Dermis microvascular lymphatic vessel endothelial cell (primary cell): ENCODE data around the gene KLHL25. TPM values are rescaled to one million over a fixed set of nuclear protein-coding genes. Genes with fewer than 3 reads are reported as not detected.

ENCODE experiments used
- DNase-seq, 2 donors: peaks; one replicate each; pipeline versions ENCODE4 v3.0.0 to v3.0.0-alpha.2; 2010; ENCODE audit warnings: low read depth in 2 of 2
- total RNA-seq: library from RNA; depleted of rRNA; stranded (reverse); fragments of >200 nt; gene quantifications from 2 replicates; pipeline ENCODE4 v1.2.1, GENCODE V29; 2014

The KLHL25 gene
- total RNA-seq, 1 donor from 2014 or later: 3.9 TPM

DNA sequence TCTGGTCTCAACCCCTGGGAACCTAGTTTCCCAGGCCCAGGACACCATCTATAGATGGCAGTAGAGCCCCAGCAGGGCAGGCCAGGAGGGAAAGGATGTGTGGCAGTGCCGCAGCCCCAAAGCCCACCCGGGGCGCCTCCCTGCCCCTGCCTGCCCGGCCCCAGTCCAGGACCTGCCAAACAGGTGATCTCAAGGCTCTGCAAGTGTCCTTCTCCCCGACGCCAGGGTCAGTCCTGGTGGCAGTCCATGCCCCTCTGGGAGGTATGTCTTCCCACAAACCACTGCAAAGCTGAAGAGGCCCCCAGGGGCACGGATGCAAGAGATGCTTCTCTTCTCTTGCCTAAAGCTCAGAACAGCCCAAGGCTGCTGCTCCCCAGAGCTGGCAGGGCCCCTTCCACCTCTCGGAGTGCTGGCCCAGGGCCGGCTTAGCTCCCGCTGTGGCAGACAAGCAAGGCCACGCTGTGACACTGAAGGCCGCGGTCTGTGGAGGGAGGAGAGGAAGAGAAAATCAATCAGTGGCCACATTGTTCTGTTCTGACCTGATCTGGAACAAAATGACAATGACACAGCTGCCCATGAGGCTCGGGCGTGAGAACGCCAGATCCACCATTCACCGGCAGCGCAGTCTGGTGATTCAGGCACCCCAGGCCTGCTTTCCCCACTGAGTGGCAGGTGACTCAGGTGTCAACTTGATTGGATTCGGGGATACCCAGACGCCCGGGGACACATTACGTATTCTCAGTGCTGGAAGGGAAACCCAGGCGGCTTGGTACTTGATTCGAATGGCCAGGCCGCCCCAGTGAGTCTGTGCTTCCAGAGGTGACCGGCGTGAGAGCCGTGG is 34.0 kb downstream of the KLHL25 start:
- no peak for DNase-seq

DNA sequence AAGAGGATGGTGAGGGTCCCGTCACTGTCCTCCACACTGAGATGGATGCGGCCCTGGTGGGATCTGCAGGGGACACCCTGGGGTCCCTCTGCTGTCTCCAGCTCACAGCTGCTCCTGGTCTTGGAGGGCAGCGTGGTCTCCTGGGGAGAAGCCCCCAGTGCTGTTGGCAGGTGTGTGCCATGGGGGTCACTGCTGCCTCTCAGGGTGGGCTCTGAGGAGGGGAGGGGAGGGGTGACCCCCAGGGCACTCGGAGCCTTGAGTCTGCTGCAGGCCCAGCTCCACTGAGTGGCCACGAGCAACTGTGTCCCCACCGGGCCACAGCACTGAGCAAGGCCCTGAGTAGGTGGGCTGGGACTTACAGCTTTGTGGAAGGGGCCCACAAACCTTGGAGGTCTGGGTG is 34.7 kb downstream of the KLHL25 start:
- DNase-seq: no peak

DNA sequence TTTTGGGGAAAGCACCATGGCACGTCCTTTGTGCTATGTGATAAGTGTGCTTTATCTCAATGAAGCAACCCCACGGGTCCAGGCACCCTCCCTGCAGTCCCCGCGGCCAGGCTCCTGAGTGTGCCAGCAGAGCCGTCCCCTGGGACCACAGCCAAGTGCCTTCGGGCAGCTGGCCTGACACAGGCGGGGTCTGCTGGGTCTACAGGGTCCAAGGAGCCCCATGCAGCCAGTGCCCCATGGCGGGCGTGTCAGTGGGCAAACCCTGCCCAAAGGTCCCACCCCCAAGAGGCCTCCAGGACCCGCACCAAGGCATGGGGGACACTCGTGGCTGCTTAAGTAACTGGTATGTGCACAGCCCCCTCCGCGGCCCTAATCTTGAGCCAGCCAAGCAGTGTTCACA is 35.3 kb downstream of the KLHL25 start:
- no peak for DNase-seq

DNA sequence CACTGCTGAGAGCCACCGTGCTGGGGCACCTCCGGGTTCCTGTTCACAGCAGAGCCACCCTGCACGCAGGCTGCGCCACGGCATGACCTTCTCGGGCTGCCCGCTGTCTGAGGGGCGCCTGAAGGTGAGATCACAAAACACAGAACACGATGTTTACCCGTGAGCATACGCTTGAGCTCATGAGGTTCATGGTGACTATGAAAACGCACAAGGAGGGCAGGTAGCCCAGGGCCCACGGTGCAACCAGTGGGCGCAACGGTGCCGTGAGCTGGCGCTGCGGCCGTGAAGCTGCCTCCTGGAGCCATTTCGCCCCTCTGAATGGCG is 36.1 kb downstream of the KLHL25 start:
- no peak for DNase-seq

DNA sequence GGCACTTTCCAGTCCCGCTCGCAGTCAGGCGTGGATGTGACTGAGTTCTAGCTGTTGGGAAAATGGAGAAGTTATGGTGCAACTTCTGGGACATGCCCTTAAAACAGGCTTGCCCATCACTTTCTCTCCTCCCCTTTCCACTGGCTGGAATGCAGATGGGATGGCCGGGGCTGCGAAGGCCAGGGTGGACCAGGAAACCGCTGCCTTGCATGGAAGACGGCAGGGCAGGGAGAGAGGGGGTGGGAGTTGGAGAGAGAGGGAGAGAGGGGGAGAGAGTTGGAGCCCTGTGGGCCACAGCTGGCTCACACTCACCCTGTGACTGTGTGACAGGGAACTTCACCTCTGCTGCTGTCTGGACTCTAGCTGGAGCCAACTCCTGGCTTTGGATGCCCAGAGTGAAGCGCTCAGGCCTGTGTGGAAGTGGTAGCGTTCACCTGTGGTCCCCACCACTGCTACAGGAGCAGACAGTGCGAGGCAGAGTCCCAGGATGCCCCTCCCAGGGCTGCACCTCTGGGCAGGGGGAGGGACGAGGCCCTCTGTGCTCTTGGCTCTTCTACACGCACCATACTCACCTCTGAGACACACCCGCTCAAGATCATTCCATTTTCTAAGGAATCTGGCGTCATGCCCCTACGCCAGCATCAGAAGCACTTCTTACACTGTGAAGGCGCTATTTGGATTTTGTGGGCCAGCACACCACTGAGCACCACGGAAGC is 36.6 kb downstream of the KLHL25 start:
- DNase-seq: no peak

DNA sequence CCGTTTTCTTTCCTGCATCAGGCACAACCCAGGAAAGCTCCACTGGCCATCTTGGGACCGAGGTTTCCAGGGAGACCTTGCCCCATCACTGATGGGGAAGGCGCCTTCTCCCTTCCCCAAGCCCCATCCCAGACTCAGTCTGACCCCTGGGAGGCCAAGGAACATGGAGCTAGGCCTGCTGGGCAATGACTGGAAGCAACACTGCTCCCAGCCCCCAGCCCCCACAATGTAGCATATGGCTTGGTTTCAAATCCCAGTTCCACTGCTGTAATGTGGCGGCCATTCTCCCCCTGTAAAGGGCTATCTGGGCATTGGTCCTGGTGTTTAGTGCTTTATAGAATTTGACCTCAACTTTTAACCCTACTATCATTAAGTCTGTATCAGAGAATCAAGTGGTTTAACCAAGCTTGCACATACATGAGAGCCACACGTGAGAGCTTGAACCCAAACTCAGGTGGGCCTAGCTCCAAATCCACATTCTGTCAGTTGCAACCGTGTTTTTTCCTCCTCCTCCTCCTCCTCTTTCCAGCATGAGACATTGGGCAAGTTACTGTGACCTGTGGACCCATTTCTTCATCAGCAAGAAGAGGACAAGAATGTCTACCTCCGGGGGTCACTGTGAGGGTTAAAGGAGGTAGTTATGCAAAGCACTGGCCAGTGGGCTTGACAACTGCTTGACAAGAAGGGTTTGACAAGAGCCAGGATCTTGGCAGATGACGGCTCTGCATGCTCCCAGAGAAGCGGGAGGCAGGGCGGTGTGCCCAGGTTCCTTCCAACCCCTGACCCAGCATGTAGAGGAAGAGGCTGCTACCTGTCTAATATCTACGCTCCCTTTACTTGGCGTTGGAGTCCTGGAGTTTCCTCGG is 37.4 kb downstream of the KLHL25 start:
- DNase-seq: no peak

DNA sequence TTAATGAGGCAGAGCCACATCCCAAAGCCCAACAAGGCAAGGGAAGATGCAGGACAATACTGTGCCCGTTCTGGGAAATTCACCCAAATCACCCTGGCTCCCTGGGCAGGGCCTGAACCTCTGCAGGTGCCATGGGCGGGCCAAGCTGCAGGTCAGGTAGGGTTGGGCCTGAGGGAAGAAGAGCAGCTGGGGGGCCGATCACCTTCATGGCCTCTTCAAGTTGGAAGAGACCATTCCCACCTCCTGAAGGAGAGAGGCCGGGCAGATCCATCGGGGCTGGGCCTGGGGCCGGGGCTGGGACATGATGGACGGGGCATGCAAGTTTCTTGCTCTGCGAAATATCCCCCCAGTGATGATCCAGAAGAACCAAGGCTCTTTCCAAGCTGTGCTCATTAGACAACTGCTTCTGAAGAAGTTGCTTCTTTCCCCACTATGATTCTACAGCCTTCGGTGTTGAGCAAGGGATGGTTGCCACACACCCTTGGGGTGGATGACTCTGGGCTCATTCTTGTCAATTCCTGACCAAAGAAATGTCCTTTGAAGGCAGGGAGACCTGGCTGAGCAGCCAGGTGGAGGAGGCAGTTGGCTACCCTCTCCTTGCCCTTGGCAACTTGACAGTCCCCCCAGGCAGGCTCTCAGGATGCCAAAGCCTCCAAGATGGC is 38.2 kb downstream of the KLHL25 start:
- no peak for DNase-seq

DNA sequence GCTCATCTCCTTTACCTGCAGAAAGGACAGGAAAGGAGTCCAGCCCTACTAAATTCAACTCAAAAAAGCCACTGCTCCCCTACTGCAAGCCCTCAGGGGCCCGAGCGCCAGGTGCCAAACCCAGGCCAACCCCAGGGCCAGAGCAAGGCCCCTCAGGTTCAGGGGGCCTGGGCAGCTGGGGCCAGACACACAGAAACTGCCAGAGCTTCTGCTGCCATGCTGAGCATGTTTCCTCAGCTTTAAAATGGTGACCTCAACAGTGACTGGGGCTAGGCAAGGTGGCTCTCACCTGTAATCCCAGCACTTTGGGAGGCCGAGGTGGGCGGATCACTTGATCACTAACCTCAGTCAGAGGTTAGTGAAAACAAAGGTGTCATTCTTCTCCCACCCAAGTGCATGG is 38.8 kb downstream of the KLHL25 start:
- no peak for DNase-seq

DNA sequence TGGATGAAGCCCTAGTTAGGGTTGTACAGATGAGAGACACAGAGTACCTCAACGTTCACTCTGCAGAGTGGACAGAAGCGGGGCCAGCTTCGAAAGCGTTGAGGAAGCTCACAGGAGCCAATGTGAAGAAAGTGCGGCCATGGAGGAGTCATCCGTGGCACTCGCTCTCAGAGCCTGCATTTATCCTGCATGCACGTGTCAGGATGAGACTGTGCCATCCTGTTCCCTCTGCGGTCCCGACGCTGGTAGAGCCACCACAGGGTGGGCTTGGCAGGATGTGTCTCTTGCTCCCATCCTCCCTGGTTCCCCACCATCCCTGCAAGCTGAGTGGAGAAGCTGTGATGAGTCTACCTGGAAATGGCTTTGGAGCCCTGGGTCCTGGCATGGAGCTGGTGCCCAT is 39.3 kb downstream of the KLHL25 start:
- no peak for DNase-seq

DNA sequence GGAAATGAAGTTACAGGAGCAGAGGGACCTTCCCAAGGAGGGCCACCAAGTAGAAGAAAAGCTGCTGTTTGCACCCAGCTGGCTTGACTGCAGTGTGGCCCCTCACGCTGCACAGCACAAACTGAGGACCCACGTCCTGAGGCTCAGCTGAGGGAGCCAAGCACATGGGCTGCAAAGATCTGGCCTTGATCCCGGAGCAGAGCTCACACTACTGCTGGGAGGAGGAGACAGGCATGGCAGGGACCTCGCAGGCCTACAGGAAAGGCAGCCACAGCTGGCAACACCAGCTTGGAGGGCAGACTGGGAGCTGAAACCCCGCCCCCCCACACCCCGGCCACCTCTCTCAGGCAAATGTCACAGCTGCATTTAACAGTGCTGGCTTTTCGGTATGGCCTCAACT is 39.7 kb downstream of the KLHL25 start:
- no peak for DNase-seq

DNA sequence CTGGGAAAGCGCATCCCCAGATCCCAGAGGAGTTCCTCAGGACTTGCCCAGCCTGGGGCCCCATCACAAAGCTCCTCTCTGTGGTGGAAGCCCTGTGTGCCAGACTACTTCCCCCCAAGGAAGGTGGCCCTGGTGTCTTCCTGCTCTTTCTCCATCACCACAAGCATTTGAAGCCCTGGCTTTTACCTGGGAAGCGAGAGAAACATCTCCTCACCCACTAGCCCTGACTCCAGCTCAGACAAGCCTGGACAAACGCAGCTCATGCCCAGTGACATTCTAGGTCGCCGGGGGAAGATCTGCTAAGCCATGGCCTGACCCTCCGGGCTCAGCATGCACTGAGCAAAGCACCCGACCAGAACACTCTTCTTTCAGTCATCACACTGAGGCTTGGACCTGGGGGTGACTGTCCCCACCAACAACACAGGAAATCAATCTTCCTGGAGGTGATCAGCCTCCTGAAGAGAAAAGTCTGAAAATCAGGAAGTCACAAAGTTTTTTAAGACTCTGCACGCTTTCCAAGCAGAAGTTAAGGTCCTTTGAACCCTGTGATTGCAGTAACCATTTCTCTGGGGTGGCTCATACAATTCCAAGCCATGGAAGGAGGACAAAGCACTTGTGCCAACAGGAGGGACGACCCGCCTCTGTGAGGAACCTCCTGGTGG is 40.8 kb downstream of the KLHL25 start:
- DNase-seq: no peak

DNA sequence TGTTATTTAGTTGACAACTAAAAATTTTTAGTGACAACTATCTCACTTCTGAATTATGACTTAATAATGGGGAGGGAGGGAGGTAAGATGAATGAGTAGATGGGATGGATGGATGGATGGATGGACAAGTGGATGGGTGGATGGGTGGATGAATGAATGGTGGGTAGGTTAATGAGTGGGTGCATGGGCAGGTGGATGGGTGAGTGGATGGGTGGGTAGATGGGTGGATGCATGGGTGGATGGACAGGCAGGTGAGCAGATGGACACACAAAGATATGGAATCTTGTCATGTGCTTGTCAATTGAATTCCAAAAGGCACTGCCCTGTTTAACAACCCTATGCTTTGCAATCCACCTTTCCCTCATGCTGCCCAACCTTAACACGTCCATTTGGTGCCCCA is 41.5 kb downstream of the KLHL25 start:
- no peak for DNase-seq

DNA sequence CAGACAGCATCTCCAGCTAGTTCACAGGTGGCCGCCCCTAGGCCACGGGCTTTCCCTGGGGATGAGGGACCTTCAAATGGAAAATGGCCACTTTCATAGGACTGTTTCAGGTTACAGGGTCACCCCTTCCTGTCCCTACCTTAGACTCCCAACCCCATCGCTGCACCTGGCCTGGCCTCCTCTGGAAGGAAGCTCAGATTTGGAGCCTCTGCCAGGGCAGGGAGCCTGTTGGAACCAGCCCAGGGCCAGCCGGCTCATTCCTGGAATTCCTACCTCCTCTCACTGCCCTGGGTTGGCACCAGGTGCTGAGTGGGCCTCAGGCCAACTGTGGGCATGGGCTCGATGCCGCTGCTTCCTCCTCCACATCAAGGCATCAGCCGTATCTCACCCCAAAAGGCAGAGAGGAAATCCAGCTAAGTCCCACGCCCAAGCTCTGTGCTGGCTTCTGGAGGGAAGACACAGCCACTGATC is 42.2 kb downstream of the KLHL25 start:
- DNase-seq: no peak

DNA sequence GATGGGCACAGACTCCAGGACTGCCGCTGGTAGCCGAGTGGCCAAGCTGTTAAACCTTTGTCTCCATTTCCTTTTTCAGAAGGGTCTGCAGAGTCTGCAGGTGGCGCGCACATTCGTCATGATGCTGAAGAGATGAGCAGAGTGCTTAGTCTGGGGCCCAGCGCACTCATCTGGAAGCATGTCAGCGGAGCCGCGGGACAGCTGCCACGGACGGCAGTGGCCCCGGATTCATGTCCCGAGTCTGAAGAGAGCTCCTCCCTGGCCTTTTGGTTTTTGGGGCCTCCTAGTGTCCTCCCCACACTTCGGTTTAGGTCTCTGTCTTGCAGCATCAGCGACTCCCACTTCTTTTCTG is 42.6 kb downstream of the KLHL25 start:
- DNase-seq: no peak

DNA sequence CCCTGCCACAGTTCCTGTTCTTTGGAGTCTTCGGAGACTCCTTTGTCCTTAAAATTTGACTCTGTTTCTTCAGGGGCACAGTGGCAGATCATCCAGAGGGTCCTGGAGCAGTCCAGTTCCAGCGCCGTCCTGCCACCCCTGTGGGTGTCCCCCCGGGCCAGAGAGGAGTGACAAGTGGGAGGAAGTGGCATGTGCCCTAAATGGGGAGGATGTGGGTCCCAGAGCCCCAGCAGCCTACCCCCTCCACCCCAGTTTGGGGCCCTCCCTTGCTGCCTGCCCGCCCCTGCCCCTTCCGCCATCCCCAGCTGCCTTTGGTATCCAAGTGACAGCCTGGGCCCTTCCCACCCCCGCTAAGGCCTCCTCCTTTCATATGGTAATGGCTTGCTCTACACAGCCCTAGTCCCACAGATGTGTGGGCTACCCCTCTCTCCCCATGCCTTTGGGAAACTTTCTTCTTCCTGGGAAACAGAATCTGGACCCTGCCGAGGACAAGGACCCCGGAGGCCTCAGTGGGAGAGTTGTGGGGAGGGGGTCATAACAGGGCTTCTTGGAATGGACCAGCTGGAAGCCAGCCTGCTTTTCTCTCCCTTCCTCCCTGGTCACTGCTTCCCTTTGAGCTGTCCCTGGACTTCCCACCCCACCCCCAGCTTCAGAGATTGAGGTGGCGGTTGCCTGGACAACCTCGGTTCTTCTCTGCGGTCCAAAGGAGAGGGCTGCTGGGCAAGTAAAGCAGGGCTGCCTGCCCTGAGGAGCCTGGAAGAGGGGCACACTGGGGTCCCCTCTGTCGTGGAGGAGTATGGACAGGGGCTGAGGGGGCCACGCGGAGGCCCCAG is 43.2 kb downstream of the KLHL25 start:
- DNase-seq: no peak

DNA sequence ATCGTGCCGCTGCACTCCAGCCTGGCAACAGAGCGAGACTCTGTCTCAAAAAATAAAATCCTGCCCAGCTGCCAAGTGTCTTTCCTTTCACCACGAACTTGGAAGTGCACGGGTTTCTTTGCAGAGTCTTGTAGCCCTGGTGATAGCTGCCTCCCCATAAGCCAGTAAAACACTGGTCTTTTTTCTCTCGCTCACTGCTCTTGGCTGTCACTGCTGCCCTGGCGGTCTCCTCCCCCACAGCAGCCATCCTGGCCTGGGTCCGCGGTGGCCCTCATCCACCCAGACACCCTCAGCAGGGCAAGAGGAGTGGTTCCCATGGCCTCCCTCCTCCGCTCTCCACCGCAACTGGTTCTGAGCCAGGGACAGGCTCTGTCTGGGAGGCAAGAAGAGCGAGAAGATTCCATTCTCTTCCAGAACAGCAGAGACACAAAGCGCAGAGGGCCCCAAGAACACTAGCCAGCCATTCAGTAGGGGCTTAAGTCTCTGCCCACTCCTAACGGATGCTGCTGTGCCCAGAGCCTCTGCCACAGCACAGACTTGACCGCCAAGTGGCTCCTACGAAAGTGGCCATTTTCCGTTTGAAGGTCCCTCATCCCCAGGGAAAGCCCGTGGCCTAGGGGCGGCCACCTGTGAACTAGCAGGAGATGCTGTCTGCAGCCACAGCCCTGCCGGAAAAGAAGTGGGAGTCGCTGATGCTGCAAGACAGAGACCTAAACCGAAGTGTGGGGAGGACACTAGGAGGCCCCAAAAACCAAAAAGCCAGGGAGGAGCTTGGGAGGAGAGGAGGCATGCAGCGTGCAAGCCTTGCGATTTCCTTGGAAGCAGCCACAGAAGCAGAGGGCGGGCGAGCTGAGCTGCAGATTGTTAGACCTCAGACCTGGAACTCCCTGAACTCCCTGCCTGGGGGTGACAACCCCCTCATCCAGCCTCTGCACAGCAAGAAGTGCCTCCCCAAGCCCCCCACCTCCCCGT is 44.1 kb downstream of the KLHL25 start:
- no peak for DNase-seq

DNA sequence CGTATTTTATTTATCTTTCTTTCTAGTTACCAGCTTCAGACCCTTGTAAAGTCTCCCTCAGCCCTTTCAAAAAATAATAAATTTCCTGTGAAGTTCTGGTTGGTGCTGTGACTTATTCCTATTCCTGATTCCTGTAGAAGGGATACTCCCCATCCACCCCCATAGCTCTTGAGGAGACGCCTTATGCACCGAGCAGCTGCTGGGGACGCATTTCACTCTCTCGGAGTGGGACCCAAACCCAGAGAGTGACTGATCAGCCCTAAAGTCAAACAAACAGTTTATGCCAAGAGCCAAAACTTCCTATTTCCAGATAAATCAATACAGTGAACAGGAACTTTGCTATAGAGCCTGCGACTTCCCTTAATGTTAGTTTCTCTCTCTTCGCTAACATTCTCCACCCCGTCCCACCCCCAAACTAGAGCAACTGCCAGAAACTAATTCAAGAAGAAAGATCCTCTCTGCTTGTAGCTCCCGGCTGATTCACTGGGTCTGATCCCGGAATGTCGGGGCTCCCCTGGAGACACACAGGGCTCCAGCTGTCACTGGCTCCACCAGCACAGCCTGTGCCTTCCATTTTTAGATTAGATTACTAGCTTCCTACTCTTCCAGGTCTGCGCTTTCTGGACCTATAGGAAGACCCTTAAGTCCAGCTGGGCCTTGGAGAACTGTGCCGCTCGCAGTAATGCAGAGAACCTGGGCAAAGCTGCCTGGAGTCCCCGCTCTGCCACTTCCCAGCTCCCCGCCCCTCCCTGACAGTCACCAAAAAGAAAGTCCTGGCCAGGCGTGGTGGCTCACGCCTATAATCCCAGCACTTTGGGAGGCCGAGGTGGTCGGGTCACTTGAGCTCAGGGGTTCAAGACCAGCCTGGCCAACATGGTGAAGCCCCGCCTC is 45.2 kb downstream of the KLHL25 start:
- no peak for DNase-seq

DNA sequence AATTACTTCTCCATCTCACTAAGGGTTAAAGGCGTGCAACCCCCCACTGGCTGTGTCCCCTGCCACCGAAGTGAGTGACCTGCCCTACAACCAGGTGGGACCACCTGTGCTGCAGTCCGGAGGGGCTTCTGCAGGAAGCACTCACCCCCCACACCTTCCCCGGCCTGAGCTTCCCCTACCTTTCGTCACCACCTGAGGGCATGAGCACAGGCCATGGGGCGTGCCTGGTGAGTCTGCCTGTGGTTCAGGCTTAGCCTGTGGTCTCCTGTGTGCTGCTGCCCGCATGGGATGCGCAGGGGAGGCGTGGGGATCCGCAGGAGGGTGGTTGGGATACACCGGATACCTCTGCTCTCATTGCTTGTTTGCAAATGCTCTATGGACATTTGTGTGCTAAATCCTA is 46.0 kb downstream of the KLHL25 start:
- DNase-seq: no peak
